Mesothelial cell of epicardium (in vitro differentiated cells): ENCODE measurements around the gene PARVA. TPM values are rescaled to one million over a fixed set of nuclear protein-coding genes. Genes with fewer than 3 reads are reported as not detected.

Experiments used
- DNase-seq, 2 experiments: peaks; one replicate each; pipeline ENCODE4 v3.0.0; 2021; ENCODE audit warnings: low spot score in 2 of 2; ENCODE audit not compliant: unreplicated experiment in 2 of 2
- H3K27ac Mint-ChIP-seq: 2 replicates; pipeline ENCODE4 v1.8.0; 2021; ENCODE audit warnings: mixed read lengths
- H3K27me3 Mint-ChIP-seq: 2 replicates; pipeline ENCODE4 v1.8.0; 2021; ENCODE audit warnings: low read depth, mixed read lengths
- H3K36me3 Mint-ChIP-seq: 2 replicates; pipeline ENCODE4 v1.8.0; 2021; ENCODE audit warnings: mixed read lengths
- H3K4me1 Mint-ChIP-seq: 2 replicates; pipeline ENCODE4 v1.8.0; 2021; ENCODE audit warnings: mixed read lengths
- H3K4me3 Mint-ChIP-seq: 2 replicates; pipeline ENCODE4 v1.8.0; 2021; ENCODE audit warnings: mild to moderate bottlenecking, moderate library complexity, mixed read lengths
- H3K9me3 Mint-ChIP-seq: 2 replicates; pipeline ENCODE4 v1.8.0; 2021; ENCODE audit warnings: mixed read lengths
- CTCF ChIP-seq: fragments of 200-600 bp; sonication (generic); IDR thresholded peaks from one replicate; pipeline ENCODE4 v1.5.0; 2021; ENCODE audit warnings: antibody characterized with exemption; ENCODE audit not compliant: unreplicated experiment
- total RNA-seq: library from RNA; stranded (reverse); gene quantifications from 3 replicates; pipeline ENCODE4 v1.2.1, GENCODE V29; 2021

Gene PARVA
- total RNA-seq, 1 donor from 2014 or later: 77.1 TPM

GRCh38 chr11:12415342-12415966, 38.1 kb downstream of the PARVA start:
- TF ChIP-seq CTCF: no peak
- H3K4me3 Mint-ChIP-seq: no peak overlapping the region
- H3K27me3 Mint-ChIP-seq: no peaks in the 10 kb centered on the region
- peaks cover 7% of the 10 kb centered on the region for H3K36me3 Mint-ChIP-seq
- peaks cover 73% of the 10 kb centered on the region for H3K4me1 Mint-ChIP-seq
- peak overlapping the region; percentile 79 for H3K27ac Mint-ChIP-seq
- no peak for DNase-seq
- peaks cover 6% of the 10 kb centered on the region for H3K9me3 Mint-ChIP-seq

GRCh38 chr11:12416552-12416951, 39.2 kb downstream of the PARVA start:
- Mint-ChIP-seq H3K27me3 (no peaks in the 10 kb centered on the region), H3K36me3 (peaks cover 7% of the 10 kb centered on the region), H3K9me3 (peaks cover 6% of the 10 kb centered on the region), H3K27ac (peak overlapping the region; percentile 79), H3K4me3 (no peak overlapping the region), H3K4me1 (peaks cover 70% of the 10 kb centered on the region)
- no peak for TF ChIP-seq CTCF
- DNase-seq: no peak

- TF ChIP-seq CTCF: no peak
- DNase-seq: no peak
- H3K9me3 Mint-ChIP-seq: peaks cover 6% of the 10 kb centered on the region
- peaks cover 7% of the 10 kb centered on the region for H3K36me3 Mint-ChIP-seq
- peak overlapping the region; percentile 72 for H3K27ac Mint-ChIP-seq
- H3K4me3 Mint-ChIP-seq: no peak overlapping the region
- H3K27me3 Mint-ChIP-seq: no peaks in the 10 kb centered on the region
- peaks cover 57% of the 10 kb centered on the region for H3K4me1 Mint-ChIP-seq
Measured at GRCh38 chr11:12417691-12418611, 40.6 kb downstream of the PARVA start.

GRCh38 chr11:12420040-12420439, 42.7 kb downstream of the PARVA start:
- Mint-ChIP-seq H3K27ac (peak overlapping the region; percentile 56), H3K4me1 (peaks cover 45% of the 10 kb centered on the region), H3K4me3 (no peak overlapping the region), H3K9me3 (peaks cover 6% of the 10 kb centered on the region), H3K36me3 (peaks cover 7% of the 10 kb centered on the region), H3K27me3 (no peaks in the 10 kb centered on the region)
- no peak for DNase-seq
- no peak for TF ChIP-seq CTCF

- Mint-ChIP-seq H3K27me3 (no peaks in the 10 kb centered on the region), H3K9me3 (peaks cover 6% of the 10 kb centered on the region), H3K4me3 (no peak overlapping the region), H3K4me1 (peaks cover 47% of the 10 kb centered on the region), H3K36me3 (peaks cover 7% of the 10 kb centered on the region), H3K27ac (peak overlapping the region; percentile 32)
- no peak for TF ChIP-seq CTCF
- no peak for DNase-seq
Measured at GRCh38 chr11:12420706-12421105, 43.3 kb downstream of the PARVA start.
